Activated CD4-positive, alpha-beta T cell treated with anti-CD3 and anti-CD28 coated beads, Interleukin-2, amount 50 U/mL, for 16 hours (primary cell): ENCODE results near the gene LIG1.
"Not testable (repeated sequence)": the region's sequence is repeated elsewhere in the genome, so short reads cannot be mapped to it uniquely, and the experiment has no call there.

ENCODE experiments used
- DNase-seq: peaks from one replicate; pipeline ENCODE4 v3.0.0-alpha.2; 2020

LIG1 gene

DNA sequence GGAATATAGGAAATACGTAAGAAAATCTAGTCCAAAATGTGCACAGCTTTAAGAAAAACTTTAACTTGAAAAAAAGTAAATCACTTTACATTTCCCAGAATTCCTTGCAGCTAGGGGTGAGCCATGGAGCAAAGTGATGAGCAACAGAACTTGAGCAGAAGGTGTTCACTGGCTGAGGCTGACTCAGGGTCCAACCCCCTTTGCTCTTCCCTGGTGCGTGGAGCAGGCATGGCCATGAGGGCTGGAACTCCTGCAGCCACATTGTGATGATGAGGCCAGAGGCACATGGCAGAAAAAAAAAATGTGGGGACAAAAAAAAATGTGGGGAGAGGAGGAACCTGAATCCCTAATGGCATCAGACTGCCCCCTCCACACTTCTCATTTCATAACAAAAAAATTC, 49.6 kb downstream of the LIG1 start:
- DNase-seq = no peak

DNA sequence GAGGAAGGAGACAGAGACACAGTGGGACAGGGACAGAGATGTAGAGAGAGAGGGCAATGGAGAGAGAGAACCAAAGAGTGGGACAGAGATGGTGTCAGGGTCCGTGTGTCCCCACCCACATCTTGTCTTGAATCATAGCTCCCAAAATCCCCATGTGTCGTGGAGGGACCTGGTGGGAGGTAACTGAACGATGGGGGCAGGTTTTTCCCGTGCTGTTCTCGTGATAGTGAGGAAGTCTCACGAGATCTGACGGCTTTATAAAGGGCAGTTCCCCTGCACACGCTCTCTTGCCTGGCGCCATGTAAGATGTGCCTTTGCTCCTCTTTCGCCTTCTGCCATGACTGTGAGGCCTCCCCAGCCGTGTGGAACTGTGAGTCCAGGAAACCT, 52.0 kb downstream of the LIG1 start:
- DNase-seq = no peak

DNA sequence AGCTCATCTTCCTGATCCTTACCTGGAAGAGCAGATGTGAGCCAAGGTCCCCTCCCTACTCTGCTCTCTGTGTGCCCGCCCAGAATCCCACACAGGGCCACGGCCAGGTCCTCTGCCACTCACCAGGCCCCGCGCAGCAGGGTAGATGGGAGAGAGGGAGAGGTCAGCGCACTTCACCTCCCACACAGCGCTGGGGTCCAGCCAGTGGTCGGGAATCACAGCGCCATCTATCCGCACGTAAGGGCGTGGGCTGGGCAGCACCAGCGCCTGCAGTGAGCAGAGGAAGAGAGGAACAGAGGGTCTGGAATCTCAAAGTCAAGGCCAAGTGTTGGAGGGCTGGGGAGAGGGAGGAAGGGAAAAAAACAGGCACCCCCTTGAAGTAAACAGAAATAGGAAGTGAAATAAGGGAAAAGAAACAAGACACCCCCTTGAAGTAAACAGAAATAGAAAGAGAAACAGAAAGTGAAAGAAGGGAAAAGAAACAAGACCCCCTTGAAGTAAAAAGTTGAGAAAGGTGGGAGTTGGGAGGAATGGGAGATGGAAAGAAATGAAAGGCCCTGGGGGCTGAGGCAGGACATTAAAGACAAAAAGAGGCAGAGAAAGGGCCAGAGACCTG, 52.5 kb downstream of the LIG1 start:
- DNase-seq = no peak

DNA sequence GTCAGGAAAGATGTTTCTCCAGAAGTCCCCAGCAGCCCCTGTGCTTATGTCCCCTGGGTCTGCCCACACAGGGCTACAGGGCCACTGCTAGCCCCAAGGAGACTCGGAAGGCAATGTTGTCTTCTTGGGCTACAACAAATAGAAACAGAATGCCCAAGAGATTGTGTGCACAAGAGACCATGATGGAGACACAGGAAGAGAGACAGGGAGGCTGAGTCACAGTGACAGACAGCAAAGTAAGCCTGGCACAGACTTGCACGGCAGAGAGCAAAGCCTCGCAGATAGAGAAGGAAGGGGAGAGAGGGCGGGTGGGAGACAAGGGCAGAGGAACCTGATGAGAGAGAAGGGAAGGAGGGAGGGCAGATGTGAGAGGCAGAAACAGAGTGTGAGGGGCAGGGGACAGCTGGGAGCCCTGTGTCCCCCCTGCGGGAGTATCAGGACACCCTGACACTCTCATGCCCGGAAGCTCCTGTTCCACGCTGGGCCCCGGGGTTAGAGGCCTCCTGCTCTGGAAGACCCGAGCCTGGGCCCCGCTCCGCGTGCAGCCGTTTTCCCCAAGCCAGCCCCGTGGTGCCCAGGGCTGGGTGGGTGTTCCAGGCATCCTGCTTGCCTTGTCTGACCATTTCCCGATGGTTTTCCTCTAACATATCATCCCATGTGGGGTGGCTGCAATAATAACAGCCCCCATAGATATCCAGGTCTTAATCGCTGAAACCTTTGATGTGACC, 56.8 kb downstream of the LIG1 start:
- DNase-seq = no peak

DNA sequence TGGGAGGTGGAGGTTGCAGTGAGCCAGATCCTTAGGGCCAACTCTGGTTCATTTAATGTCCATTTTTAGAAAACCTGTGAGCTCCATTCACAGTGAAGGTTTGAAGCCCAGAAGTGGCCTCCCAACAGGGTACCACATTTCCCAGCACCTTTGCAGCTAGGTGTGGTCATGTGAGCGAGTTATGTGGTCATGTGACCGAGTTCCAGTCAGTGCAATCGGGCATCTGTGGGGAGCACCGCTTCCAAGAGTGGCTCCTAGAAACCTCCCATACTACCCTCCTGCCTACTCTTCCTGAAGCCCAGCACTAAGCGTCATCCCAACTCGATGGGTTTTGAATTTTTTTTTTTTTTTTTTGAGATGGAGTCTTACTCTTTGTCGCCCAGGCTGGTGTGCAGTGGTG, 58.9 kb downstream of the LIG1 start:
- DNase-seq = no peak

DNA sequence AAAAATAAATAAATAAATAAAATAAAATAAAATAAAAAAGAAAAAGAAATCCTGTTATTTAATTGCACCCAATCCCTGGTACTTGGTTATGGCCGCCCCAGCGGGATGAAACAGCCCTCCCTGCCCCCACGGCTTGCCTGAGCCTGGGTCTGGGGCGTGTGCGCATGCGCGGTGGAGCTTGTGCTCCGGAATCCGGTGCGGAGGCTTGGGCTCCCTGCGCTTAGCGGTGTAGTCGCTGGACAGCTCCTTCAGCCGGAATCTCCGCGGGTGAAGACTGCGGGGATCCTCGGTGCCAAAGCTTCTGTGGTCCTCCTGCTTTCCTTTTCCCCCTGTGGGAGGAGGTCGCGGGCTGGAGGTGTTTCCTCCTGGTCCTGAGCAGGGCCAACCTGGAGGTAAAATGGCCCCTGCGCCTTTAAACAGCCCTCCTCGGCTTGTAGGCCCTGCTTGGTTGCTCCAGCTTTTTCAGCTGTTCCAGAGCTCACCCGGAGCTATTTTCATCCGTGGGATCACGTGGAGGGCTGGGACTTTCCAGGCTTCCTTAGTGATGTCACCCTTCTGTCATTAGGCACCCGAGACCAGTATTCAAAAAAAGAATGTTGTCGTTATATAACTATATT, 59.7 kb downstream of the LIG1 start, which contains the start of gene PLA2G4C:
Gene PLA2G4C (minus strand): TSS at position 468 of the 617 bp plus-strand sequence. CDS start 4,288 bp downstream, outside the sequence.
- DNase-seq = peak; percentile 87

DNA sequence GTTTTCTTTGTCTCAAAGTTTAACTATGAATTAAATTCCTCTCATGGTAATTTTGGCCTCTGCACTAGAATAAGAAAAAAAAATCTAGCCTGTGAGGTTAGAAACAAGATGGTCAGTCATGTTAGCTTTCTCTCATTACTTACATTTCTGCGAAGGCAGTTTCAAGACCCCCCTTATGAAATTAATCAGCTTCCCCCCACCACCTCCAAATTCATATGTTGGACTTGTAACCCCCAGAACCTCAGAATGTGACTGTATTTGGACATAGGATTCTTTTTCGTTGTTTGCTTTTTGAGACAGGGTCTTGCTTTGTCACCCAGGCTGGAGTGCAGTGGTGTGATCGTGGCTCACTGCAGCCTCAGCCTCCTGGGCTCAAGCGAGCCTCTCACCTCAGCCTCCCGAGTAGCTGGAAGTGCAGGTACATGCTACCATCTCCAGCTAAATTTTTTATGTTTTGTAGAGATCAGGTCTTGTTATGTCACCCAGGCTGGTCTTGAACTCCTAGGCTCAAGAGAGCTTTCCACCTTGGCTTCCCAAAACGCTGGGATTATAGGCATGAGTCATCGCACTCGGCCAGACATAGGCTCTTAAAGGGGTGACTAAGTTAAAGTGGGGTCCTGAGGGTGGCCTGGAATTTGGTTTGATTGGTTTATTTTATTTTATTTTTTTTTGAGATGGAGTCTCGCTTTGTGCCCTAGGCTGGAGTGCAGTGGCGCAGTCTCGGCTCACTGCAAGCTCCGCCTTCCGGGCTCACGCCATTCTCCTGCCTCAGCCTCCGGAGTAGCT, 61.0 kb downstream of the LIG1 start:
- no peak for DNase-seq

DNA sequence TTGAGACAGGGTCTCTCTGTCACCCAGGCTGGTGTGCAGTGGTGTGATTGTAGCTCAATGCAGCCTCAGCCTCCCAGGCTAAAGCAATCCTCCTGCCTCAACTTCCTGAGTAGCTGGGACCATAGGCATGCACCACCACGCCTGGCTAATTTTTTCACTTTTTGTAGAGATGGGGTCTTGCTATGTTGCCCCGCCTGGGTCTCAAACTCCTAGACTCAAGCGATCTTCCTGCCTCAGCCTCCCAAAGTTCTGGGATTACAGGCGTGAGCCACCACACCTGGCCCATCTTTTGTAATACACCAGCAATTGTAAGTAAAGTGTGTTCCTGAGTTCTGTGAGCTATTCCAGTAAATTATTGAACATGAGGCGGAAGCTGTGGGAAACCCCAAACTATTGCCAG, 66.2 kb downstream of the LIG1 start:
- no peak for DNase-seq

DNA sequence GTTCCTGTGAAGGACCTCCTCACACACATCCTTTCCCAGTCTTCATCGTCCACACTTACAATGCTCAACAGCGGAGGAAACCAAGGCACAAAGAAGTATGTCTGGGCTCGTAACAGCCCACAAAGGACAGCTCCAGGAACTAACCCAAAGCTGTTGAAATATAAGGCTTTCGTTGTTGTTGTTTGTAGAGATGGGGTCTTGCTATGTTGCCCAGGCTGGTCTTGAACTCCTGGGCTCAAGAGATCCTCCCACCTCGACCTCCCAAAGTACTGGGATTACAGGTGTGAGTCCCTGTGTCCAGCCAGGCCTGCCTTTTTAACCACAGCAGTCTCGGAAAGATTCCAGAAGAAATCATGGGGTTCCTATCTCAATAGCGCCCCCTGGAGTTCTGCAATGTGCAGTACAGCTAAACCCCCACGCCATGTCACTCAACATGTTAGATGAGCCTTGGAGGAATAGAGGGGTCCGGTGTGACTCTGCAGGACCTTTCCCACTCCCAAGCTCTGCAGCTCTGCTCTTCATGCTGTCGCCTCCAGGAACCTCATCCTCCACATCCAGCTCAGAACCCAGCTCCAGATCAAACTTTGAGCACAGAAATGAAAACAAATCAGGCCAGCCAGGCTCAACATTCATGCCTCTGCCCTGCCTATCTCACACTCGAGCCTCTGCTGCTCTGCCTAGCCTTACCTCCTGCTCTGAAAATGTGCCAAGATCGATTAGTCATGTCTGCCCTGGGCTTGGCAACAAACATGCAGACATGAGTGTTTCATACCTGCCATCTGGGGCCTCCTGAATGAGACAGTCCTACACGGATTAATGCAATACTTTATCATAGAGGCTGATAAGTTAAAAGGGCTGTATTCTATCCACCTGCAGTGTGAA, 67.0 kb downstream of the LIG1 start:
- peak; percentile 49 for DNase-seq

DNA sequence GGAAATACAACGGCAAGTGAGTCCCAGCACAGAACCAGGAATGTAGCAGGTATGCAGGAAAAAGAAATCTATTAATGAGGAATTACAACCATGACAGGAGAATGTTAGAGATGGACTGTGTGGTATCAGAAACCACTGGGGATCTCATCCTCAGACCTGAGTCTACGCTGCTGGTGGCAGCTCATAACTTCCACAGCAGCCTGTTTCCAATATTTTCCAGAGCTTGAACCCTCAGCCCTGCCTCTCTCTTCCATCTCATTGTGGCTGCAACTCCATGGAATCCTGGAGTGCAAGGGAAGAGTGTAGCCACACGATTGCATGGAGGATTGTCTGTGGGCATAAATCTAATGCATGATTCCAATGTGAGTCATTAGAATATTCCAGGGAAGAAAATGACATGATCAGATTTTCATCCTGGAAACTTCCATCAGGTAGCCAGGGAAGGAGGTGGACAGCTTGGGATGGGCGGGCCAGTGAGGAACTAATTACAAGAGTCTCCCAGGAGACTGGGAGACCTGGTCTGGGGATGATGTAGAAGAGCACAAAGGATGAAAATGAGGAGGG, 74.5 kb downstream of the LIG1 start:
- no peak for DNase-seq

DNA sequence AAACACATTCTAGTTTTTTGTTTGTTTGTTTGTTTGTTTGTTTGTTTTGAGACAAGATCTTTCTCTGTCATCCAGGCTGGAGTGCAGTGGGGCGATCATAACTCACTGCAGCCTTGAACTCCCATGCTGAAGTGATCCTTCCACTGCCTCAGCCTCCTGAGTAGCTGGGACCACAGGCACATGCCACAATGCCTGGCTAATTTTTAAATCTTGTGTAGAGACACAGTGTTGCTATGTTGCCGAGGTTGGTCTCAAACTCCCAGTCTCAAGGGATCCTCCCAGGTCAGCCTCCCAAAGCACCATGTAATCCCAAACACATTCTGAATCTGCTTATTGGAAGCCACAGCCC, 75.3 kb downstream of the LIG1 start:
- DNase-seq = no peak

DNA sequence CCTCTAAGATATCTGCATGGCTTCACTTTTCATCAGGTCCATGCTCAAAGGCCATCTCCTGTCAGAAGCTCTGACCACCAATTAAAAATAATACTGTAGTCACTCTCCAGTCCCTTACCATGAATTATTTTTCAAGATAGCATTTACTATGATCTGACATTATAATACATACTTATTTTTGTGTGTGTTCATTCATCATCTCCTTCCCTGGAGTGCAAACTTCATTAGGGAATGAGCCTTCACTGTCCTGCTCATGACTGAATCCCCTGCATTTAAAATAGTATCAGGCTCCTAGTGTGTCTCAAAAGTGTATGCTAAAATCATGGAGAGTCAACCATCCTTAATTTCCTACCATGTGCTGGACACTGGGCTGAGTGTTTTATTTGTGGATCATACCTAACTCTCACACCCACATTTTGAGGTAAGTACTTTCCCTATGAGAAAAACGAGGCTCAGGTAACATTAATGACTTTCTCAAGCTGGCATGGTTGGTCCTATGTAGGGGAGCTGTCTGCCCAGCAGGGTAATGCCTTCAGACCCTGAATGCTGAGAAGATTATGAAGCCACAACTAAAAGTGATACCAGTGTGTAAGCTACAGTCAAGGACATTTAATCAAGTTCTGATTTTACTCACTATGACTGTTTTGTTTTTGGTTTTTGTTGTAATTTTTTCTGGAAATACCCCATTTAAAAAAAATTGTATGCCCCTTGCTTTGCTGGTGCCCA, 75.9 kb downstream of the LIG1 start:
- peak; percentile 55 for DNase-seq

DNA sequence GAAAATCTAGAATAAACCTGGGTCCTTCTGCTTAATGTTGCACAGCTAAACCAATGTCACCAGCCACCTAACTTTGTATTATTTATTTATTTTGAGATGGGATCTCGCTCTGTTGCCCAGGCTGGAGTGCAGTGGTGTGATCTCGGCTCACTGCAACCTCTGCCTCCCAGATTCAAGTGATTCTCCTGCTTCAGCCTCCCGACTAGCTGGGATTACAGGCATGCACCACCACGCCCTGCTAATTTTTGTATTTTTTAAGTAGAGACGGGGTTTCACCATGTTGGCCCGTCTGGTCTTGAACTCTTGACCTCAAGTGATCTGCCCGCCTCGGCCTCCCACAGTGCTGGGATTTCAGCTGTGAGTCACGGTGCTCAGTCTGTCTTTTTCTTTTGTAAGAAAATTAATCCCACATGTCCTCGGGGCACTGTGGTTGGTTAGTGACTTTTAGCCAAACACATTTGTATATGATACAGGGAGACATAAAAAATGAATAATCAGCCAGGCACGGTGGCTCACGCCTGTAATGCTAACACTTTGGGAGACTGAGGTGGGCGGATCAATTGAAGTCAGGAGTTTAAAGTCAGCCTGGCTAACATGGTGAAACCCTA, 78.9 kb downstream of the LIG1 start:
- DNase-seq = not testable (repeated sequence)

DNA sequence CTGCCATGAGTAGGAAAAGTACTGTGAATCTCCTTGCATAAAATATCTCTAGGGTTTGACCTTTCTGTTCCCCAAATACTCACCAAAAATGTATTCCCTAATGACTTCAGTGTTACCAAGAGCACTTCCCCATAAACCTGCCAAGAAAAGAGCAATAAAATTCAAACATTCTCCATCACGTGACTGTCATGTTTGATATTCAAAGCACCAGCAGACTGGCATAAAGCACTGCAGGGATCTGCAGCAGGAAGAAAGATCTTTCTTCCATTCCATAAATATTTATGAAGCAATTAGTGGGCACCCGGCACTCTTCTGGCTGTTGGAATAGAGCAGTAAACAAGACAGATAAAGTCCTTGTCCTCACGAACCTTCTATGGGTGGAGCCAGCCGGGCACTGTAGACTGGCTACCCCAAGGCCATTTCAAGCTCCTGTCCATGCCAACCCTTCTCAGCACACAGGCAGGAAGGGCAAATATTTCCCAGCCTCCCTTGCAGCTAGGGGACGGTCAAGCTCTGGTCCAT, 79.8 kb downstream of the LIG1 start:
- no peak for DNase-seq

DNA sequence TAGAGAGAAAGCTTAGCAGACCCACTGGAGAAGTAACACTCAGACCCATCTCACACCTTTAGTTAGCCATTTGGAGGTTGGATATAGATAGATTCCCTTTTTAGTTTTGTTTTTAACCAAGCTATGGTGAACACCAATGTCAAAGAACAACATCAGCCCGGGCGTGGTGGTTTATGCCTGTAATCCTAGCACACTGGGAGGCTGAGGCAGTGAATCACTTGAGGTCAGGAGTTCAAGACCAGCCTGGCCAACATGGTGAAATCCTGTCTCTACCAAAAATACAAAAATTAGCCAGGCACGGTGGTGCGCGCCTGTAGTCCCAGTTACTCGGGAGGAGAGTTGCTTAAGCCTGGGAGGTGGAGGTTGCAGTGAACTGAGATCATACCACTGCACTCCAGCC, 81.2 kb downstream of the LIG1 start:
- not testable (repeated sequence) for DNase-seq

DNA sequence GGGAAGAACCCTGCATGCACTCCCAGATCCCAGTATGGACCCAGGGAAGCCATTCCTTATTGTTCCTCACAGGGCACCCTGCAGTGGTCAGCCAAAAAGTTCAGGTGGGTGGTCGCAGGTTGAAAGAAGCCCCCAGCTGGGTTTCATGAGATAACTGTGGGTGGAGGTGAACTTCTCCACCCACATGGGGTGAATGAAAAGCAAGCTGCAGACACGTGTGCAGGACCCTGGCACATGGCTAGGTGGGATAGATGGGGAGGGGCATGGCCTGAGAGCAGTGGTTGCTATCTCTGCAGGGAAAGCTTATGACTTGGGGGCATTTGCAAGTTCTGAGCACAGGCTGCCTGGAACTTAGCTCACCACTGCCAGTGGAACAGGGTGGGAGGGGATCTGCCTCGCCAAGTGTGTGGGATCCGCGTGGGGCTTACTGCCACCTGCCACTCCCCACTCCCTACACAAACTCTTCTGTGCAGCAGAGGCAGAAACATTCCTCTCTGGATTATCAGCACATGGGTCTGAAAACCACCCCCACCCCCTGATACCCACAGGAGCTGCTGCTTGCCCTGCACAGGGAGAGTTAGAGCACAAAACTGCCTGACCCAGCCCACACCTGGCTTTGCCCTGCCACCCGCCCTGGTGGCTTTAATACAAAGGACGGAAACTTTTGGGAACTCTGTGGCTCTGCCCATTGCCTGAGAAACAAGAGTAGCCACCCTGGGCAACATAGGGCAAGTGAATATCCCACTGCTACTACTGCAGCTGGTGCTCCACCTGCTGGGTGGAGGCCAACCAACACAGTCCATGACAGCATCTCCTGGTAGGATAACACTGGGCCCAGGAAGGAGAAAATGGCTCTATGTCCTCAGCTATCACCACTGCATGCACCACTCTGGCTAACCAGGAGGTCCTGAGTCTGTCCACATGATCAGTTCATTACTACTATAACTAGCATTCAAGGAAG, 84.0 kb downstream of the LIG1 start:
- DNase-seq = no peak

DNA sequence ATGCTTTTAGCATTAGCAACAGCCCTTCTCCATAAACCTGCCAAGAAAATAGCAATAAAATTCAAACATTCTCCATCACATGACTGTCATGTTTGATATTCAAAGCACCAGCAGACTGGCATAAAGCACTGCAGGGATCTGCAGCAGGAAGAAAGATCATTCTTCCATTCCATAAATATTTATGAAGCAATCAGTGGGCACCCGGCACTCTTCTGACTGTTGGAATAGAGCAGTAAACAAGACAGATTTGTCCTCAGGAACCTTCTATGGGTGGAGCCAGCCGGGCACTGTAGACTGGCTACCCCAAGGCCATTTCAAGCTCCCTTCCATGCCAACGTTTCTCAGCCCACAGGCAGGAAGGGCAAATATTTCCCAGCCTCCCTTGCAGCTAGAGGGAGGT, 85.1 kb downstream of the LIG1 start:
- no peak for DNase-seq

DNA sequence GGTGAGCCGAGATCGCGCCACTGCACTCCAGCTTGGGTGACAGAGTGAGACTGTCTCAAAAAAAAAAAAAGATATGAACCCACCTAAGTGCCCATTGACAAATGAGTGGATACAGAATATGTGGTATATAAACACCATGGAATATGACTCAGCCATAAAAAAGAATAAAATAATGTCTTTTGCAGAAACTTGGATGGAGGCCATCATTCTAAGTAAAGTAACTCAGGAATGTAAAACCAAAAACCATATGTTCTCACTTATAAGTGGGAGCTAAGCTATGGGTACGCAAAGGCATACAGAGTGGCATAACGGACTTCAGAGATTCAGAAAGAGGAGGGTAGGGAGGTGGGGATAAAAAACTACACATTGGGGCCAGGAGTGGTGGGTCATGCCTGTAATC, 89.0 kb downstream of the LIG1 start:
- DNase-seq = no peak

DNA sequence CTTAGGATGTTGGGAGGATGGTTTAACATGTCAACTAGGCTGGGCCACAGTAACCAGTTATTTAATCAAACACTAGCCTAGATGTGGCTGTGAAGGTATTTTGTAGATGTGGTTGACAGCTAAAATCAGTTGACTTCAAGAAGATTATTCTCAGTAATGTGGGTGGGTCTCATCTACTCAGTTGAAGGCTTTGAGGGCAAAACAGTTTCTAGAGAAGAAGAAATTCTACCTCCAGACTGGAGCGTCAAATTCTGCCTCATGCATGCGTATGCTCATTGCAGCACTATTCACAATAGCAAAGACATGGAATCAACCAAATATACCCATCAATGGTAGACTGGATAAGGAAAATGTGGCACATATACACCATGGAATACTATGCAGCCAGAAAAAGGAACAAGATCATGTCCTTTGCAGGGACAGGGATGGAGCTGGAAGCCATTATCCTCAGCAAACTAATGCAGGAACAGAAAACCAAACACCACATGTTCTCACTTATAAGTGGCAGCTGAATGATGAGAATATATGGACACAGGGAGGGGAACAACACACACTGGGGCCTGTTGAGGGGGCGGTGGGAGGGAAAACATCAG, 99.9 kb downstream of the LIG1 start:
- DNase-seq = not testable (repeated sequence)
